ENCODE data around the gene TGIF2LY.
"Not testable (repeated sequence)": the region's sequence is repeated elsewhere in the genome, so short reads cannot be mapped to it uniquely, and the experiment has no call there.

Gene TGIF2LY

DNA sequence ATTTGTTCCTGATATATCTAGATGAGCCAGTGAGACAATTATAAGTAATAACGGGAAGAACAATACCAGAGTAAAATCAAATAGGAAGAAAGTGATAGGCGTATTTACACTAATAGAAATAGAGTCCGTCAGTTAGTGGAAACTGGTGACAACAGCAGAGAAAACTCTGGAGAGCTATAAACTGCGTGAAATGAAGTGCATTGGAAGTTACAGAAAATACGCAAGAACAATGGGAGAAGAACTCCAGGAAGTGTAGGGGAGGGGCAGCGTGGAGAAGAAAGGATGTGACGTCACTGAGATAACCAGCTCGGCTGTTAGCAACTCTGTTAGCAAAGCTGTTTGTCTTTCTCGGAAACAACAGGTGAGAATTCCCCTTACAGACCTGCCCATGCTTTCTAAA, at the start of gene TGIF2LY:
Gene TGIF2LY (plus strand): TSS at position 301 of the 400 bp plus-strand sequence. CDS start 178 bp downstream, outside the sequence.
- not testable (repeated sequence) for DNase-seq
